ENCODE results near the gene POLR2J2. TPM values are rescaled to one million over a fixed set of nuclear protein-coding genes. Genes with fewer than 3 reads are reported as not detected.
"Not testable (repeated sequence)": the region's sequence is repeated elsewhere in the genome, so short reads cannot be mapped to it uniquely, and the experiment has no call there.

POLR2J2 gene
- polyA plus RNA-seq (2011; rRNA removed) (1.9 and 2.0 TPM in 2 replicates), polyA minus RNA-seq (2011; rRNA and poly(A)+ RNA removed) (4.0 and 4.2 TPM in 2 replicates)

DNA sequence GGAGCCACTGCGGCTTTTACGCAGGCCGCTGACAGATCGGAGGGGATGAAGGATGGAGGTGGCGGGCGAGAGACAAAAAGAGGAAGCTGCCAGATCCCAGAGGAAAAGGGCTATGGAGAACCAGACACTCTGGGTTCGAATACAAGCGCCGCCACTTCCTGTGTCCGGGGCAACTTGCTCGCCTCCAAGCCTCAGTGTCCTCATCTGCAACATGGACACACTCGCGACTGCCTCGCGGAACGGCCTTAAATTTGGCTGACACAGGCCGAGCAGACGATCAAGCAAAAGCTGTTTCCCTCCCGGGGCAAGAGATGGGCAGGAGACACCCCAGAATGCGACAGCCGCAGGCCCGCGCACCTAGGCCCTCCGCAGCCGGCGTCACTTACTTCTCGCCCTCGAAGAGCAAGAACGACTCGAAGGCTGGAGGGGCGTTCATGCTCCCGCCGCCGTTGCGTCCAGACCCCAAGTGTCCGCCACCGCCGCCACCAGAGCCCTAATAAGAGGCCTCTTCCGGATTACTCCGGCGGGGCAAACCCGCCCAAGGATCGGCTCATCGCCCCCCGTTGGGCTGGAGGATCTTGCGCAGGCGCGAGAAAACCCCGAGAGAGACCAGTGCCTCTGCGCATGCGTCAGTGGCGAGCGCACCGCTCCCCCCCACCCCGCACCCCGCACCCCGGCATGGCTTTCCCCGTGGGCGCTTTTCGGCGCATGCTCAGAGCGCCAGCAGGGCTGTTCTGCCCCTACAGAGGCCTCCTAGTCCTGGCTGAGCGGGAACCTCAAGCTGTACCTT, at the start of gene POLR2J2:
POLR2J2 (minus strand) TSS at position 498 of the 790 bp plus-strand sequence; CDS start at position 436, 62 bp downstream.
- DNase-seq (ENCODE audit: low read depth, low spot score); H3K27me3 ChIP-seq (ENCODE audit: control insufficient read depth, insufficient read depth, low read length); H3K9me3 ChIP-seq (ENCODE audit: control insufficient read depth, insufficient read depth, low read length); POLR2A ChIA-PET; H3K27ac ChIP-seq (ENCODE audit: low read depth, low read length): not testable (repeated sequence)
- peak within 1 kb of the TSS; percentile 55 for H3K4me3 ChIP-seq (ENCODE audit: low read depth, low read length)
- CTCF ChIA-PET = interaction anchor here (0.6 kb wide), 1 partner anchor 99 kb away, joined by 3 read pairs; no protein-coding TSS in a partner anchor

GRCh38 chr7:102718491-102718890, 47.0 kb upstream of the POLR2J2 start:
- H3K9me3 ChIP-seq (ENCODE audit: control insufficient read depth, insufficient read depth, low read length); H3K27me3 ChIP-seq (ENCODE audit: control insufficient read depth, insufficient read depth, low read length); H3K27ac ChIP-seq (ENCODE audit: low read depth, low read length); DNase-seq (ENCODE audit: low read depth, low spot score); CTCF ChIA-PET; POLR2A ChIA-PET; H3K4me3 ChIP-seq (ENCODE audit: low read depth, low read length): not testable (repeated sequence)

GRCh38 chr7:102715718-102716117, 44.3 kb upstream of the POLR2J2 start:
- H3K27ac ChIP-seq (ENCODE audit: low read depth, low read length); CTCF ChIA-PET; H3K9me3 ChIP-seq (ENCODE audit: control insufficient read depth, insufficient read depth, low read length); H3K4me3 ChIP-seq (ENCODE audit: low read depth, low read length); DNase-seq (ENCODE audit: low read depth, low spot score); H3K27me3 ChIP-seq (ENCODE audit: control insufficient read depth, insufficient read depth, low read length); POLR2A ChIA-PET: not testable (repeated sequence)

GRCh38 chr7:102714774-102715522, 43.5 kb upstream of the POLR2J2 start:
- H3K27me3 ChIP-seq (ENCODE audit: control insufficient read depth, insufficient read depth, low read length); CTCF ChIA-PET; H3K27ac ChIP-seq (ENCODE audit: low read depth, low read length); H3K9me3 ChIP-seq (ENCODE audit: control insufficient read depth, insufficient read depth, low read length); H3K4me3 ChIP-seq (ENCODE audit: low read depth, low read length); POLR2A ChIA-PET: not testable (repeated sequence)
- peak; percentile 13 for DNase-seq (ENCODE audit: low read depth, low spot score)

- POLR2A ChIA-PET; H3K27me3 ChIP-seq (ENCODE audit: control insufficient read depth, insufficient read depth, low read length); H3K27ac ChIP-seq (ENCODE audit: low read depth, low read length); H3K9me3 ChIP-seq (ENCODE audit: control insufficient read depth, insufficient read depth, low read length); H3K4me3 ChIP-seq (ENCODE audit: low read depth, low read length); DNase-seq (ENCODE audit: low read depth, low spot score); CTCF ChIA-PET: not testable (repeated sequence)
These were observed 42.2 kb upstream of the POLR2J2 start for GRCh38 chr7:102713691-102714080.

GRCh38 chr7:102713011-102713690, 41.7 kb upstream of the POLR2J2 start:
- not testable (repeated sequence) for DNase-seq (ENCODE audit: low read depth, low spot score)

DNA sequence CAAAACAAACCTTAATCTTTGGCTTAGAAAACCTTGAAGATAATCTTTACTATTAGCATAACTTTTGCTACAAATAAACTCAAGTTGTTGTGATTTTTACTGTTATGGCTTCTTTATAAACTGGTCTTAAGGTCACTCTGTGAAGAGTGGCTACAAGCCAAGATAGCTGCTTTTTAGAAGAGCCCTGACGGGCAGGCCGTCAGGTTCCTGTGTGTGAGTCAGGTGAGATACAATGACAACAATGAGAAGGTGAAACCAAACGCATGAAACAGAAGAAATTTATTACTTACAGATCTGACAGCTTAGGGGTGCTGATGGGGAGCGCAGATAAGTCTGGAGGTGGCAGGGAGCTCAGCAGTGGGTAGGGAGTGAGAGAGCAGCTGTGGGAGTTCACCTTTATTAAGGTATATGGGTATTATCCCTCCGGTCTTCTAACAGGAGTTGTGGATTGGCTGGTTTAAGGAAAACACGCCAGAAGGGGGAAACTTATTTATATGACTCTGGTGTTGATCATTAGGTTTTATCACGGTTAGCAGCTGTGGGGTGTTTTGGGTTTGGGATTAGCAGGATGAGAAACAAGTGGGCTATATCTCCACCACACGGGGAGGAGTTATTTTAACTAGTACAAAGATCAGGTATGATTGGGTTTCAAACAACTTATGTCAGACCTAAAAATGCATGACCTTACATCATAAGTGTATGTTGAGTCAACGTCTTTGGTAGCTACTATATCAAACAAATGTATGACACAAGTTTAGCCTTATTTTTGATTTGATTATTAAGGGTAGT, 27.7 kb upstream of the POLR2J2 start:
- CTCF ChIA-PET; POLR2A ChIA-PET; DNase-seq (ENCODE audit: low read depth, low spot score): not testable (repeated sequence)

More at GRCh38 chr7:102713011-102713690, 41.7 kb upstream of the POLR2J2 start:
- H3K4me3 ChIP-seq (ENCODE audit: low read depth, low read length); H3K9me3 ChIP-seq (ENCODE audit: control insufficient read depth, insufficient read depth, low read length); POLR2A ChIA-PET; H3K27ac ChIP-seq (ENCODE audit: low read depth, low read length); CTCF ChIA-PET; H3K27me3 ChIP-seq (ENCODE audit: control insufficient read depth, insufficient read depth, low read length): not testable (repeated sequence)

DNA sequence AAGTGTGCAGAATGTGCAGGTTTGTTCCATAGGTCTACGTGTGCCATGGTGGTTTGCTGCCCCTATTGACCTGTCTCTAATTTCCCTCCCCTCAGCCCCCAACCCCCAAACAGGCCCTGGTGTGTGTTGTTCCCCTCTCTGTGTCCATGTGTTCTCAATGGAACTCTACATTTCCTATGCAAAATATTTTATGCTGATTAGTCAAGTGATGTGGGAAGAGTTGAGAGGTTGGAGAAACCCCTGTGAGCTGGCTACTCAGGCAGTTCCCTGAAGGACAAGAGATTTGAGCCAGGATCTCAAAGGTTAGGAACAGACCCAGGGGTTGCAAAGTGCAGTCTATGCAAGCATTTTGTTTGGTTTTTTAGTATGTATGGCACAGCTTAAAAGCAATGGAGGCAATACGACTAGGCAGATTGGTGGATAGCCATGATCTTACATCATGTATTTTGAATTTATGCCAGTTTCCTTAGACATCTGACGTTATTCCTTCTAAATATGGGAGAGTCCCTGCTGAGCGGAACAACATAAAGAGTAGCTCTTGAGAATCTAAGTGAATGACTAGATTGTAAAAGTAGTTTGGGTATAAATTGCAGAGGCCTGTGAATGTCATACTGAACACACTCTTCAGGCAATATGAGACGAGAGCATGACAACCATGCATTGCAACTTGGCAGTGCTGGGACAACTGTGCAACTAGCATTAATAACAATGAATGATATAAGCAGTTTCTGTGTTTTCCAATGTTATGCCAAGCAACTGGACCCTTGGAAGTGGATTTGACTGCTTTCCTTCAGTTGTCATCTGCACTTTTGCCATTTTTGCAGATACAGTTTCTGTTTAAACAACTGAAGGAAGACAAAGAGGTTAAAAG, 26.4 kb upstream of the POLR2J2 start:
- DNase-seq (ENCODE audit: low read depth, low spot score); H3K4me3 ChIP-seq (ENCODE audit: low read depth, low read length); CTCF ChIA-PET; H3K9me3 ChIP-seq (ENCODE audit: control insufficient read depth, insufficient read depth, low read length); POLR2A ChIA-PET; H3K27ac ChIP-seq (ENCODE audit: low read depth, low read length): not testable (repeated sequence)
- peaks cover 12% of the 10 kb centered on the region for H3K27me3 ChIP-seq (ENCODE audit: control insufficient read depth, insufficient read depth, low read length)

More for the DNA sequence above, 27.7 kb upstream of the POLR2J2 start:
- H3K4me3 ChIP-seq (ENCODE audit: low read depth, low read length); H3K9me3 ChIP-seq (ENCODE audit: control insufficient read depth, insufficient read depth, low read length); H3K27ac ChIP-seq (ENCODE audit: low read depth, low read length): not testable (repeated sequence)
- H3K27me3 ChIP-seq (ENCODE audit: control insufficient read depth, insufficient read depth, low read length) = peaks cover 12% of the 10 kb centered on the region

GRCh38 chr7:102696009-102696408, 24.5 kb upstream of the POLR2J2 start:
- H3K9me3 ChIP-seq (ENCODE audit: control insufficient read depth, insufficient read depth, low read length); H3K4me3 ChIP-seq (ENCODE audit: low read depth, low read length); DNase-seq (ENCODE audit: low read depth, low spot score); POLR2A ChIA-PET; H3K27ac ChIP-seq (ENCODE audit: low read depth, low read length): not testable (repeated sequence)
- H3K27me3 ChIP-seq (ENCODE audit: control insufficient read depth, insufficient read depth, low read length) = peaks cover 15% of the 10 kb centered on the region
- CTCF ChIA-PET = interaction anchor here (0.6 kb wide), 1 partner anchor 366 kb away, joined by 3 read pairs; no protein-coding TSS in a partner anchor

DNA sequence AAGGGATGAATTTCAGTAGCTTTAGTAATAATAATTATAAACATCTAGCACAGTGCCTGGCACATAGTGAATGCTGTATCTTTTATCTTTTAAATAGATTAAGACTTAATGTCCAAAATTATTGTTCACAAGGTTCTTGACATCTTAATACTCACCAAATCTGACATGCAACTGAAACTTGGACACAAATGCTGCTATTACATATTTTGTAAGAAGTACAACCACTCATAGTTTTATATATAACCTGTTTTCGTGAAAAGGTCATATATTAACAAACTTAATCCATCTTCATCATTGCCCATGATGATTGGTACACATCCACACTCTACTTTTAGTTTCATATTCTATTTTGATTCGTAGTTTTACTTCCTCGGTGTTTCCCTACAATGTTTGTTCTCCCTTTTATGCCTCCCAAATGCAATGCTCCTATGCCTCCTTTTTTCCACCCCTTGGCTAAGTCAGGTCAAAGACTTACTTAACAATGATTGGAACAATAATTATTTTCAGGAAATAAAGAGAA, 23.6 kb upstream of the POLR2J2 start:
- POLR2A ChIA-PET; H3K9me3 ChIP-seq (ENCODE audit: control insufficient read depth, insufficient read depth, low read length); H3K4me3 ChIP-seq (ENCODE audit: low read depth, low read length); DNase-seq (ENCODE audit: low read depth, low spot score); CTCF ChIA-PET; H3K27ac ChIP-seq (ENCODE audit: low read depth, low read length): not testable (repeated sequence)
- H3K27me3 ChIP-seq (ENCODE audit: control insufficient read depth, insufficient read depth, low read length) = peaks cover 15% of the 10 kb centered on the region
